AG09319 (cell line): ENCODE data around the gene CBX7.
A peak's percentile ranks its signal among the peaks of the same experiment; 100 is the strongest.
"Not testable (repeated sequence)": the region's sequence is repeated elsewhere in the genome, so short reads cannot be mapped to it uniquely, and the experiment has no call there.

Experiments used
- DNase-seq: peaks from one replicate; pipeline ENCODE4 v3.0.0-alpha.2; 2010; ENCODE audit warnings: low read depth; ENCODE audit errors: extremely low read depth
- CTCF ChIP-seq: IDR thresholded peaks from 2 replicates; pipeline ENCODE4 v1.5.1; 2011; ENCODE audit warnings: low read depth, mild to moderate bottlenecking, inconsistent platforms, low read length, moderate library complexity

The CBX7 gene

GRCh38 chr22:39173787-39174497 is 21.5 kb upstream of the CBX7 start:
- no peak for DNase-seq
- no peak for TF ChIP-seq CTCF

GRCh38 chr22:39173050-39173706 is 20.7 kb upstream of the CBX7 start:
- no peak for DNase-seq
- TF ChIP-seq CTCF, result no peak

- DNase-seq, result not testable (repeated sequence)
Observed at GRCh38 chr22:39172265-39173049, 20.0 kb upstream of the CBX7 start.

GRCh38 chr22:39171623-39172264 is 19.3 kb upstream of the CBX7 start:
- DNase-seq, result no peak
- no peak for TF ChIP-seq CTCF

GRCh38 chr22:39170825-39171622 is 18.5 kb upstream of the CBX7 start:
- TF ChIP-seq CTCF, result peak; percentile 91
- no peak for DNase-seq

- no peak for TF ChIP-seq CTCF
- DNase-seq, result no peak
Observed at GRCh38 chr22:39169797-39170466, 17.5 kb upstream of the CBX7 start.
